AG20443 (cell line): ENCODE results near the gene PROX1.

Experiments
- DNase-seq: peaks from one replicate; pipeline ENCODE4 v3.0.0; 2012; ENCODE audit warnings: low spot score, mixed read lengths

The PROX1 gene

DNA sequence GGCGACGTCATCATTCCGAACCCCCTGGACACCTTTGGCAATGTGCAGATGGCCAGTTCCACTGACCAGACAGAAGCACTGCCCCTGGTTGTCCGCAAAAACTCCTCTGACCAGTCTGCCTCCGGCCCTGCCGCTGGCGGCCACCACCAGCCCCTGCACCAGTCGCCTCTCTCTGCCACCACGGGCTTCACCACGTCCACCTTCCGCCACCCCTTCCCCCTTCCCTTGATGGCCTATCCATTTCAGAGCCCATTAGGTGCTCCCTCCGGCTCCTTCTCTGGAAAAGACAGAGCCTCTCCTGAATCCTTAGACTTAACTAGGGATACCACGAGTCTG lies 10.0 kb downstream of the PROX1 start:
- DNase-seq: no peak

GRCh38 chr1:213998785-213999184 lies 11.0 kb downstream of the PROX1 start:
- no peak for DNase-seq

DNA sequence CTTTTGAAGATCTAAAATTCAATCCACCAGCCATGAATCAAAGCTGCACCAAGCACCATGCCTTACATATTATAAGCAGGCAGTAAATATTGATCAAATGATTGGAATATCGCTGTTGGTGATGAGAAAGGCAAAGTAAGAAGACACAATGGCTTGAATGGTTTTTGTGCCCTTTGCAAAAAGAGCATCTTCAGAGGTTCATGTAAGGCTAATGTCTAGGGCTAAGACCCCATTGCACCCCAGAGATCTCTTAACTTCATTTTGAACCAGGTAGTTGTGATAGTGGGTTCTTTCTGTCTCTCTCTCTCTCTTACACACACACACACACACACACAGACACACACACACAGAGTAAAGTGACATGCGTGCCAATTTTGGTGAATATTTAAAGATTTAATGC lies 12.0 kb downstream of the PROX1 start:
- DNase-seq: no peak

GRCh38 chr1:214002060-214002459 lies 14.3 kb downstream of the PROX1 start:
- no peak for DNase-seq

- no peak for DNase-seq
These were observed 14.7 kb downstream of the PROX1 start for GRCh38 chr1:214002472-214002871.

DNA sequence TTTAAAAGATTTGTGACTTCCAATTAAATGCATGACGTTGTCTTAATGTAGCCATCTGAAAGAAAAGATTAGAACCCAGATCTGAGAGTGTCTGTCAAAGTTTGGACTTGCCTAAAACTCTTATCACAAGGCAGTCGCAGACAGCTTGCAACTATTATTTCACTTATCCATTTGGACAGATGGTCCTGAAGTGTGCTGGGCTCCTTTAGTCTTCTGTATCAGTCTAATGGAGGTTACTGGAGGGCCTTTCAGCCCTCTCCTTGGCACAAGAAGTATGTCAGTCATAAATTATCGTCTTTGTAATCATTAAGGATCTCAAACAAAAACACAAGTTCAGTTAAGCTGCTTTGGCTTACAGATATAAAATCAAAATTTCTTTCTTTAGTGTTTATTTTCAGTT lies 15.5 kb downstream of the PROX1 start:
- DNase-seq: no peak

- no peak for DNase-seq
These were observed 16.2 kb downstream of the PROX1 start for GRCh38 chr1:214004014-214004413.

GRCh38 chr1:214004795-214005194 lies 17.0 kb downstream of the PROX1 start:
- DNase-seq: no peak

DNA sequence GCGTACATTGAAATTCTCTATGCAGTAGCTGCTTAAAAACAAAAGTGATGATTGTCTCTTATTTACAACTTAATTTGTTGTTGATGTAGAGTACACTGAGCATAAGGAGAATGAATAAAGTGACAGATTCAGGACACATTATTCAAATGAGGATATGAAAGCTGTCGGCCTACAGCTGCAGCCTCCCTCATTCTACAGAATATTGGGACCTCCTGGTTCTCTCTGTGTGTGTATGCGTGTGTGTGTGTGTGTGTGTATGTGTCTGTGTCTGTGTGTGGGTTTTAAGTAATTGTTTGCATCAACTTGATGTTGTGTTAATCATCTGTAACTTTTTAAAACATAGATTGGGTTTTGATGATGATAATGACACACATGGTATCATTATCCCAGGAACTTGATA lies 17.9 kb downstream of the PROX1 start:
- DNase-seq: no peak

- no peak for DNase-seq
These were observed 19.1 kb downstream of the PROX1 start for GRCh38 chr1:214006845-214007244.

- no peak for DNase-seq
These were observed 20.6 kb downstream of the PROX1 start for GRCh38 chr1:214008347-214008746.

DNA sequence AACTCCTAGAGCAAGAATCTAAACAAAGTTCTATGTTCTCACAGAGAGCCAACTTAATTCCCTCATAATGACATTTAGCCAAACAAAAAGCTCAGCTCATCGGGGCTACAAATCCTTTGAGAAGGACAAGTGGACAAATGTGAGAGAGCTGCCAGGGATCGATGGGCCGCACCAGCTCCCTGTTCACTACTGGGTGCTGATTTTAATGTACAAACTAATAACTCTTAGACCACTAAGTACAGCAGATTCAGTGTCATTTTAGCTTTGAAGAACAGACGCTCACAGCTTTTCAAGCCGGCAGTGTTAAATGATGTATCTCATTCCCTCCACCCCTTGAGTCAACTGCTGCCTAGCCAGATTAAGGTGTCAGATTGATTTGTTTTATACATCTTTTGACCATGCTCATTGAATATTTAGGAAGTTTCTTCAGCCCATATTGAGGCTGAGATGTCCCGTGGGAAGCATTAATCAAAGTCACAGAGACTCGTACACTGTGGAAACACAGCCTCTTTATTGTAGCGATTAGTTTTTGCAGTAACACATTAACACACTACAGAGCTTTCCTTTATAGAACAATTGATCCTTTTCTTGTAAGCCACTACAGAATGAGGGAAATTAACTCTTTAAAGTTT lies 21.1 kb downstream of the PROX1 start:
- no peak for DNase-seq

GRCh38 chr1:214009423-214010196 lies 21.8 kb downstream of the PROX1 start:
- no peak for DNase-seq

DNA sequence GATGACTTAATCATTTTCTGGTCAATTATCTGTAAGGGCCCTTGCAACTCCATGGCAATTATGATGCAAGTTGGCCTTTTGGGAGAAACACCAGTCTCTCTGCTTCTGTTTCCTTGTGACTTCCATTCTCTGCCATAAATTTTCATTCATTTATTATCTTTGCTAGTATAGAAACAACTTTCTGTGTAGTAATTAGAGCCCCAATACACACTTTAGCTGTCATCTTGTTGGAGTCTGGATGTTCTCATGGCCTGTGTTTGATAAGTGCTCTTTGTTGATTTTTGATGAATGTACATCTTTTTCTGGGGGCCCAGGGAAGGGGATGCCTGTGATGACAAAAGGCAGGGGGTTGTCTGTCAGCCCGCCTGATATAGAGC lies 22.4 kb downstream of the PROX1 start:
- DNase-seq: no peak

- DNase-seq: no peak
These were observed 22.9 kb downstream of the PROX1 start for GRCh38 chr1:214010717-214011116.

GRCh38 chr1:214012418-214012817 lies 24.6 kb downstream of the PROX1 start:
- no peak for DNase-seq

GRCh38 chr1:214013614-214014377 lies 26.0 kb downstream of the PROX1 start:
- DNase-seq: no peak

DNA sequence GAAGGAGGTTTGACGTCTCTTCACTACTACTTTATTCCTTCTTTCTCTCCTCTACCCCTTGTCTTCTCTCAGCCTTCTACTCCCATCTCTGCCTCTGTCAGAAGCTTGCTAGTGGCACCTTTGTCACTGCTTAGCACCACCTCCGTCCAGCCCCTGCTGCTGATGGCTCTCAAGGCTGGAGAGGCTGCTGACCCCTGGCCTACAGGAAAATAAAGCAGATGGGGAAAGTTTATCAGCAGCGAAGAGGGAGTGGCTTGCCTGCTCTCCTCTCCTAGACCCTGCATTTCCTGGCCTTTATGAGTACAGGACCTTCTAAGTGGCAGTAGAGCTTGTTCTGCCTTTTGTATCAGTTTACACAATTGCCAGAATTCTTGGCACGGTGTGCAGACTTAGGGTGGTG lies 27.0 kb downstream of the PROX1 start:
- DNase-seq: no peak

- no peak for DNase-seq
These were observed 29.6 kb downstream of the PROX1 start for GRCh38 chr1:214017191-214017982.

GRCh38 chr1:214018386-214019268 lies 30.9 kb downstream of the PROX1 start:
- no peak for DNase-seq

DNA sequence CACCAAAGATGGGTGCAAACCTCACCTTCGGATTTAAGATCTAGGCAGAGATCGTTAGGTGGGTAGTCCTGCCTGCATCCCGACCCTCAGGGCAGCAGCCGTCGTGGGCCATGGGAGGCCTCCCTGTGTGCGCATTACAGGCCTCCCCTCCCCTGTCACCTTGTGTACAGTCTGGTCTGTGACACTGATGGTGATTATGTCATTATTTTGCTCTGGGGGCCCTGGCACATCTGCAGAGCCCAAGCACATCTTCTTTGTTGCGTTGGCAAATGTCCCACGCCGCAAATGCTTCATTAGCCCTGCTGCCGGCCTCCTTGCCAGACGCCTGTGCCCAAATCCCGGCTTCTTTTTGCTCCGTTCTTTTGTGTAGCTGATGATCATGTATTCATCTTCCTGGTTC lies 31.7 kb downstream of the PROX1 start:
- no peak for DNase-seq
